ENCODE results near the gene PROP1.
"Not testable (repeated sequence)": the region's sequence is repeated elsewhere in the genome, so short reads cannot be mapped to it uniquely, and the experiment has no call there.

Gene PROP1

GRCh38 chr5:177995691-177996595 lies at the start of gene PROP1:
Gene PROP1, minus strand, starts transcription at chr5:177996242. Its CDS starts 309 bp downstream, at chr5:177995933.
- no peak for DNase-seq

DNA sequence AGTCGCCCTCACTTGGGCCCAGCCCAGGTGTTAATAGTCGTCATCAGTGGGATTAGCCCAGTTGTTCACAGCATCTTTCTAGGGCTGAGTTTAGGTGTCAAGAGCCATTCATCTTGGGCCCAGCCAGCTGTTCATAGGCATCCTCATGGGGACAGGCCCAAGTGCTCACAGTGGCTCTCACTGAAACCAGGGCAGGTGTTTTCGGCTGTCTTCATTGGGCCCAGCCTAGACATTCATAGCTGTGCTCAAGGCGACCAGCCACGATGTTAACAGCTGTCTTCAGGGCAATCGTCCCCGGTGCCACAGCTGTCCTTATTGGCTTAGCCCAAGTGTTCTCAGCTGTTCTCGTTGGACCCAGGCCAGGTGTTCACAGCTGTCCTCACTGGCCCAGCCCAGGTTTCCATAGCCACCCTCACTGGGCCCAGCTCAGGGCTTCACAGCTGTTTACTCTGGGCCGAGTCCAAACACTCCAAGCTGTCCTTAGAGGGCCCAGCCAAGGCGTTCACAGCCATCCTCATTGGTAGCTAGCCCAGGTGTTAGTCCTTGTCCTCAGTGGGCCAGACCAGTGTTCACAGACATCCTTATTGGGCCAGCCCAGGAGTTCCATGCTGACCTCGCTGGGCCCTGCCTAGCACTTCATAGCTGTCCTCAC lies 23.5 kb upstream of the PROP1 start:
- DNase-seq, result not testable (repeated sequence)

GRCh38 chr5:178012758-178013157 lies 16.7 kb upstream of the PROP1 start:
- not testable (repeated sequence) for DNase-seq

DNA sequence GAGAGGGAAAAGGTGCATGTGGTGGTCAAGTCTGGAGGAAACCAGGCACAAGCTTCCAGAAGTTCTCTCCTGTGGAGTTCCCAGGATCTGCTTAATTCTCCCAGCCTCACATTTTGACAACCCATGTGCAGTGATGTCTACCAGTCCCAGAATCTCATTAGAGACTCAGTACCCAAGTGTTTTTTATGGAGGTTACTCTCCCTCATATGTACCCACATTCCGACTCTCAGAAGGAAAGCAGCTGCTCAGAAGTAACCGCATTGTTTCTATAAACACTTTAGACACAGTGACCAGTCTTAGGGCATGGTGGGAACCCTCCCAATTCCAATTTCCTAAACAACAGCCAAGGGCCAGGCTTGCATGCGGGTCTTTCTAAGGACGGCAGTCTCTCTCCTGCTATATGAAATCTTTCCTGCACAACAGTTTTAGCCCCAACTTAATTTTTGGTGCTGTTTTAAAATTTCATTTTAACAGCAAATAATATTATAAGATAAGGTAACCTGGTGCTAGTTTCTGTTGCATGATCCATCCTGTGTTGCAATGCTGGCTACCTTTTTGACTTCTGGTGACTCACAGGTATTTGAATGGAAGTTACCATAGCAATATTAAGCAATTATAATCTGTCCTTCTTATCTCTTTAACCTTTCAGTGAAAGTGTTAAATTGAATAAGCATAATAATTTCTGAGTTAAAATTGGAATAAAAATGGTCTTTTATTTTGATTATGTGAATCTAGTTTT lies 15.9 kb upstream of the PROP1 start:
- DNase-seq, result not testable (repeated sequence)

- not testable (repeated sequence) for DNase-seq
These were observed 11.2 kb upstream of the PROP1 start for GRCh38 chr5:178007272-178007671.

DNA sequence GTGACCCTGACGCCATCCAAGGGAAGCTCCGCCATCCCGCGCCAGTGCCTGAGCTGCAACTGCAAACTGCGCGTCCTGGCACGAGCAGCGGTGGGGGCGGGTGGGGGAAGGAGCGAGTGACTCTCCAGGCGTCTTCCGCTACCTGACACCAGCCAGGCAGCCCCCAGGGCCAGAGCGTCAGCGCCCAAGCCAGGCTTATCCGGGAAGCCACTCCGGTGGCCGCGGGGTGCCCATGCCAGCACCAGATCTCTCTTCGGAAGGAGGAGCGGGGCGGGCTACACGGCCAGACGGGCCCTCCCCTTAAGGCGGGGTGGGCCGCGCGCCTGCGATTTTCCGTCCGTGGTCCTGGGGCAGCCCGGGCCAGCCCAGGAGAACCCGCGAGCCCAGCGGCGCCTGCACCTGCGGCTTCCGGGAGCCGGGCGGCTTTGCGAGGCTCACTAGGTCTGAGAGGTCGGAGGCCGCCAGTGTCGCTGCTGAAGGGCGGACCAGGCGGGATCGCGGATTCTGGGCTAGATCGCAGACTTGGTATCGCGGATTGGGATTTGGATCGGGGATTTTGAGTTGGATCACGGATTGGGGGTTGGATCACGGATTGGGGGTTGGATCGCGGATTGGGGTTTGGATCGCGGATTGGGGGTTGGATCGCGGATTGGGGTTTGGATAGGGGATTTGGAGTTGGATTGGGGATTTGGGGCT lies 10.6 kb upstream of the PROP1 start:
- DNase-seq, result peak in 3 of 4 experiments; percentile 23 to 49 (median 32)

DNA sequence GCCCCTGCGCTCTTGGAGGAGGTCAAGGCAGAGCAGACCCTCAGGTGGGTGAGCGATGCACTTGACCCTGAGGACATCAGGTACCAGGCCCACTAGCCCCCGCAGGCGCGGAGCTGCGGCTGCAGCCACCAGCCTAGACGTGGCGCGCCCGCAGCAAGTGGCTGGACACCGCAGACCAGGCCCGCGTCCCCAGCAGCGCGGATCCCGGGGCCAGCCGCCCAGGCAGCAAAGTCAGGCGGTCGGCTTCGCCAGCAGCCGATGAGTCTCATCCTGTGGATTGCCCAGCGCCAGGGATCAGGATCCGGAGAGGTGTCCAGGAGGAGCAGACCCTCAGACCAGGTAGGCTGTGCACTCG lies 10.1 kb upstream of the PROP1 start:
- DNase-seq, result not testable (repeated sequence)

GRCh38 chr5:177997846-177998245 lies 1.8 kb upstream of the PROP1 start:
- no peak for DNase-seq

- DNase-seq, result no peak
These were observed 1.3 kb upstream of the PROP1 start for GRCh38 chr5:177997319-177997670.

- DNase-seq, result no peak
These were observed 747 bp upstream of the PROP1 start for GRCh38 chr5:177996660-177997318.

DNA sequence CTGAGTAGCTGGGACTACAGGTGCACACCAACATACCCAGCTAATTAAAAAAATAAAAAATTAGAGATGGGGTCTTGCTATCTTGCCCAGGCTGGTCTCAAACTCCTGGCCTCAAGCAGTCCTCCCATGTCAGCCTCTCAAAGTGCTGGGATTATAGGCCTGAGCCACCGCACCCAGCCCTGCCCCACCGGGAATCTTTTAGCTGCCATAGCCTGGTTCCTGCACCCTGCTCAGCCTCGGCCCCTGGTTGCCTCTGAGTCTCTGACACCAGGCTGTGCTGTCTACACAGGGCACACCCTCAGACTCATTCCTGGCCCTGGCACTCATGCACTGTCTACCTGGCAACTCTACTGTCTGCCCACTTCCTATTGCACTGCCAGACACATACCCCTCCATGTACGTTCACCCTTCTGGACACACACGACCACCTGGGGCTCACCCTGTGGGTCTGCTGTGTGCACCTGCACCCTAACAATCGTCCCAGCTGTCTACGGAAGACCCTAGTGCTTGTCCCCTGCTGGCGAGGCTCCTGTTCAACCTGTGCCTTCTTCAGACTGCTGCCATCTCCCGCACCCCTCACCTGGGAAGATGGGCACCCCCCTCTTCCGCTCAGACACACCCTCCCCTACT lies 1.4 kb downstream of the PROP1 start:
- no peak for DNase-seq

DNA sequence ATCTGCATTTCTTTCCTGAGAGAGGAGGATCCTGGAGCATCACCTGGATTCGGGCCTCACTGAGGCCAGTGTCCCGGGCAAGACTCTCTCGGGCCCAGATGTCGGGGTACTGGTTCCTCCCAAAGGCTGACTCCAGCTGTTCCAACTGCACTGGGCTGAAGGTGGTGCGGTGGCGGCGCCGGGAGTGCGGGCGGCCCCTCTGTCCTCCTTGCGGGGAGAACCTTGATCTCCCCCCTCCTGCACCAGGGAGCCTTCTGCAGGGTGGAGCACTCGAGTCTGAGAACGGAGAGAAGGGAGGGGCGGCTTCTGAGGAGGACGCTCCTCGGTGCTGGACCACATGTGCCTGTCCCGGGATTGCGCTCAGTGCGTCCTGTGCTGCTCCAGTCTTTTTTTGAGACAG lies 2.0 kb downstream of the PROP1 start:
- DNase-seq, result no peak

DNA sequence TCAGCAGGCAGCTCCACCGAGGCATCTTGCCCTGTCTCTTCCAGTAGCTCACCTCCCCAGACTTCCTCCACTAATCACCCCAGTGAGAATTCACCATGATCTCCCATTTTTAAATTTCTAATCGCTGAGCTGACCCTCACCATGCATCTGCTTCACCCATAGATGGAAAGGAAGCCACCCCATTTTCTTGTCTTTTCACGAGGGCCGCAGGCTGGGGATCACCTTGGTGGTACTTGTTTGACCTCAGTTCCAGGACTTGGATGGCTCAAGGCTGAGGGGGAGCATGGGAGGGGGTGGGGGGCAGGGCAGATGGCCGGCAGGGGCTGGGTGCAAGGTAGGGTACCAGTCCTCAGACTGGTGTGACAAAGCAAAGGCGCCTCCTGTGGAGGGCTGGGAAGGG lies 3.6 kb downstream of the PROP1 start:
- DNase-seq, result no peak

DNA sequence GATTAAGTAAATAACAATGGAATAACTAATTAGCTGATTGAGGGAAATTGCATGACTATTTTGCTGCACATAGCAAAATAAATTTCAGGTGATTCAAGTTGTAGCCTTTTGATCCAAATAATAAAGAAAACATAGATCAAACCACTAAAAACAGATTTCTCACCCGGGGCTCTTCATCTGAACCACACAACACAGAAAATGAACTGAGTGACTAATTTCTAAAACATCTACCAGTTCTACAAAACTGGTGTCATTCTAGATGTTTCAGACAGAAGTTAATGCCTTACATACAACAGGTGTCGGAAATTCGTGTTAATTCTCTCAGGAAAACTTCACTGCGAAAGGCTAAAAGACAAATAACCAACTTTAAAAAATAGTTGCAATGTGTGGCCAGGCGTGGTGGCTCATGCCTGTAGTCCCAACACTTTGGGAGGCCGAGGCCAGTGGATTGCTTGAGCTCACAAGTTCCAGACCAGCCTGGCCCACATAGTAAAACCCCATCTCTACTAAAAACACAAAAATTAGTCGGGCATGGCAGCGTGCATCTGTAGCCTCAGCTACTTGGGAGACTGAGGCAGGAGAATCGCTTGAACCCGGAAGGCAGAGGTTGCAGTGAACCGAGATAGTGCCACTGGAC lies 6.9 kb downstream of the PROP1 start:
- no peak for DNase-seq

DNA sequence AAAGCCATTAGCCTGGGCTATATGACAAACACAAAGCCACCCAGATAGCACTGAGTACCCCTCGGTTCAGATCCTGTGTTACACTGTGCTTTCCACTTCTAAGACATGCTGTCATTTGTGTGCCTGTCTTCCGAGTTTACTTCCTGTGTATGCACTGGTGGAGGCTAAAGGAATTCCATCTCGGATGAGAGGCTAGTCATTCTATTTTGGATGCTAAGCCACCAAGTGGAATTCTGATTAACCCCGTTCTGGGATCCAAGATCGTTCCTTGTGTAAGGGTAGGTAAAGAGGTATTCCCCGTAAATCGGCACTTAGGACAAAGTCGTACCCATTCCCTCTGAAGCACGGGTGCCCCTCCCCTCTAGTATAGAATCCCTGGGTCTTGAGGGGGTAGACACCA lies 8.7 kb downstream of the PROP1 start:
- DNase-seq, result no peak

- no peak for DNase-seq
These were observed 10.5 kb downstream of the PROP1 start for GRCh38 chr5:177985430-177986040.

DNA sequence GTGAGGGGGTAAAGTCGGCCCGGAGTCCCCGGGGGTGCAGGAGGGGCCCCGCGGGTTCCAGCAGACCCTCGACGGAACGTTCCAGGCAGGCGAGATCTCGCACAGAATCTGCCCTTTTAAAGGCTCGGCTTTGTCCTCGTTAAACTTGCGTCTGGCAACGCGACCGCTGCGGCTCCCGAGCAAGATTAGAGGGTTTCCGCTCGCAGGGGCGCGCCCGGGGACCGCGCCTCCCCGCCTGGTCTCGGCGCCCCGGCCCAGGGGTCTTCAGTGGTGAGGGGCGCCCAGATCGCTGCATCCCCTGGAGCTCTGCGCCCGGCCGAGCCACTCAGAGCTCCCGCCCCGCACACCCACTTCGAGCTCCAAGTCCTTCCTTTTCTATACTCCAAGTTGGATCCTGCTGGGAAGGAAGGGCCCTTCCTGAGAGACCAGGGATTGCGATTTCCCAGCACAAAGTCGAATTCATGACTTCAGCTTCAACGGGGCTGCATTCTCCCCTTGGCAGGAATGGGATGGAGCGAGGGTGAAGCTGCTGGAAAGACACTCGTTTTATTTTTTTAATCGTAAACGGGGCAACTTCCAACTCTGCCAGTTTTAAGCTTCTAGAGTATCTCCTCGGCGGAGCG lies 11.3 kb downstream of the PROP1 start:
- DNase-seq, result no peak

- no peak for DNase-seq
These were observed 12.1 kb downstream of the PROP1 start for GRCh38 chr5:177983763-177984583.

GRCh38 chr5:177982956-177983355 lies 13.1 kb downstream of the PROP1 start:
- no peak for DNase-seq
